Measurements from ENCODE around the gene SPEN. TPM values are rescaled to one million over a fixed set of nuclear protein-coding genes. Genes with fewer than 3 reads are reported as not detected.

The SPEN gene
- total and polyA plus RNA-seq, 9 donors, result 22.8 to 44.3 (median 33.3) TPM

- Histone ChIP-seq H3K27ac (ENCODE audit: low read length) (peak overlapping the region; percentile 94), H3K4me1 (ENCODE audit: control insufficient read depth, insufficient read depth, low read length) (peaks cover 70% of the 10 kb centered on the region), H3K4me3 (ENCODE audit: low read length) (no peak overlapping the region), H3K27me3 (ENCODE audit: control insufficient read depth, insufficient read depth, low read length) (no peaks in the 10 kb centered on the region), H3K36me3 (ENCODE audit: control insufficient read depth, insufficient read depth, low read length) (peaks cover 12% of the 10 kb centered on the region), H3K9me3 (replicated peaks; ENCODE audit: control insufficient read depth, low read depth, low read length) (no peaks in the 10 kb centered on the region)
- 52% methylated on average over 21 of the region's 27 CpGs for WGBS (ENCODE audit: insufficient coverage)
- DNase-seq, result peak; percentile 45
Measured at GRCh38 chr1:15952317-15953258, 105.1 kb downstream of the SPEN start.

- Histone ChIP-seq H3K27me3 (ENCODE audit: control insufficient read depth, insufficient read depth, low read length) (no peaks in the 10 kb centered on the region), H3K36me3 (ENCODE audit: control insufficient read depth, insufficient read depth, low read length) (peaks cover 5% of the 10 kb centered on the region), H3K9me3 (replicated peaks; ENCODE audit: control insufficient read depth, low read depth, low read length) (no peaks in the 10 kb centered on the region), H3K27ac (ENCODE audit: low read length) (peak overlapping the region; percentile 69), H3K4me3 (ENCODE audit: low read length) (no peak overlapping the region), H3K4me1 (ENCODE audit: control insufficient read depth, insufficient read depth, low read length) (peaks cover 68% of the 10 kb centered on the region)
- 24% methylated on average over 10 of the region's 11 CpGs for WGBS (ENCODE audit: insufficient coverage)
- peak; percentile 73 for DNase-seq
Measured at GRCh38 chr1:15953294-15953771, 105.8 kb downstream of the SPEN start.

- Histone ChIP-seq H3K27me3 (ENCODE audit: control insufficient read depth, insufficient read depth, low read length) (no peaks in the 10 kb centered on the region), H3K9me3 (replicated peaks; ENCODE audit: control insufficient read depth, low read depth, low read length) (no peaks in the 10 kb centered on the region), H3K36me3 (ENCODE audit: control insufficient read depth, insufficient read depth, low read length) (peaks cover 6% of the 10 kb centered on the region), H3K4me3 (ENCODE audit: low read length) (no peak overlapping the region), H3K27ac (ENCODE audit: low read length) (peak overlapping the region; percentile 69), H3K4me1 (ENCODE audit: control insufficient read depth, insufficient read depth, low read length) (peaks cover 68% of the 10 kb centered on the region)
- DNase-seq, result peak; percentile 46
- WGBS (ENCODE audit: insufficient coverage), result no CpG with 5 or more reads among the region's 1 CpG
Measured at GRCh38 chr1:15953791-15954241, 106.3 kb downstream of the SPEN start.

- Histone ChIP-seq H3K27ac (ENCODE audit: low read length) (no peak overlapping the region), H3K9me3 (replicated peaks; ENCODE audit: control insufficient read depth, low read depth, low read length) (no peaks in the 10 kb centered on the region), H3K4me3 (ENCODE audit: low read length) (no peak overlapping the region), H3K36me3 (ENCODE audit: control insufficient read depth, insufficient read depth, low read length) (peaks cover 6% of the 10 kb centered on the region), H3K27me3 (ENCODE audit: control insufficient read depth, insufficient read depth, low read length) (no peaks in the 10 kb centered on the region), H3K4me1 (ENCODE audit: control insufficient read depth, insufficient read depth, low read length) (peaks cover 66% of the 10 kb centered on the region)
- no CpG with 5 or more reads among the region's 3 CpGs for WGBS (ENCODE audit: insufficient coverage)
- peak; percentile 8 for DNase-seq
Measured at GRCh38 chr1:15954316-15954715, 106.8 kb downstream of the SPEN start.

- no peaks in the 10 kb centered on the region for H3K27me3 ChIP-seq (ENCODE audit: control insufficient read depth, insufficient read depth, low read length)
- WGBS (ENCODE audit: insufficient coverage), result no CpG with 5 or more reads among the region's 2 CpGs
- H3K36me3 ChIP-seq (ENCODE audit: control insufficient read depth, insufficient read depth, low read length), result peaks cover 6% of the 10 kb centered on the region
- no peak for DNase-seq
- no peaks in the 10 kb centered on the region for H3K9me3 ChIP-seq (replicated peaks; ENCODE audit: control insufficient read depth, low read depth, low read length)
- peaks cover 56% of the 10 kb centered on the region for H3K4me1 ChIP-seq (ENCODE audit: control insufficient read depth, insufficient read depth, low read length)
- H3K4me3 ChIP-seq (ENCODE audit: low read length), result no peak overlapping the region
- no peak overlapping the region for H3K27ac ChIP-seq (ENCODE audit: low read length)
Measured at GRCh38 chr1:15955552-15955951, 108.0 kb downstream of the SPEN start.

- no peaks in the 10 kb centered on the region for H3K9me3 ChIP-seq (replicated peaks; ENCODE audit: control insufficient read depth, low read depth, low read length)
- H3K27ac ChIP-seq (ENCODE audit: low read length), result no peak overlapping the region
- peaks cover 50% of the 10 kb centered on the region for H3K4me1 ChIP-seq (ENCODE audit: control insufficient read depth, insufficient read depth, low read length)
- no peak for DNase-seq
- H3K36me3 ChIP-seq (ENCODE audit: control insufficient read depth, insufficient read depth, low read length), result peaks cover 6% of the 10 kb centered on the region
- no peaks in the 10 kb centered on the region for H3K27me3 ChIP-seq (ENCODE audit: control insufficient read depth, insufficient read depth, low read length)
- no peak overlapping the region for H3K4me3 ChIP-seq (ENCODE audit: low read length)
Measured at GRCh38 chr1:15956150-15956549, 108.6 kb downstream of the SPEN start.

GRCh38 chr1:15957221-15958095 lies 110.0 kb downstream of the SPEN start:
- Histone ChIP-seq H3K27me3 (ENCODE audit: control insufficient read depth, insufficient read depth, low read length) (no peaks in the 10 kb centered on the region), H3K9me3 (replicated peaks; ENCODE audit: control insufficient read depth, low read depth, low read length) (no peaks in the 10 kb centered on the region), H3K4me1 (ENCODE audit: control insufficient read depth, insufficient read depth, low read length) (peaks cover 37% of the 10 kb centered on the region), H3K27ac (ENCODE audit: low read length) (peak overlapping the region; percentile 1), H3K4me3 (ENCODE audit: low read length) (no peak overlapping the region), H3K36me3 (ENCODE audit: control insufficient read depth, insufficient read depth, low read length) (peaks cover 10% of the 10 kb centered on the region)
- 74% methylated on average over 14 of the region's 15 CpGs for WGBS (ENCODE audit: insufficient coverage)
- peak; percentile 8 for DNase-seq

- peaks cover 31% of the 10 kb centered on the region for H3K4me1 ChIP-seq (ENCODE audit: control insufficient read depth, insufficient read depth, low read length)
- H3K36me3 ChIP-seq (ENCODE audit: control insufficient read depth, insufficient read depth, low read length), result peaks cover 9% of the 10 kb centered on the region
- 60% methylated on average over 3 of the region's 5 CpGs for WGBS (ENCODE audit: insufficient coverage)
- H3K27ac ChIP-seq (ENCODE audit: low read length), result peak overlapping the region; percentile 52
- no peak overlapping the region for H3K4me3 ChIP-seq (ENCODE audit: low read length)
- no peaks in the 10 kb centered on the region for H3K27me3 ChIP-seq (ENCODE audit: control insufficient read depth, insufficient read depth, low read length)
- no peaks in the 10 kb centered on the region for H3K9me3 ChIP-seq (replicated peaks; ENCODE audit: control insufficient read depth, low read depth, low read length)
- DNase-seq, result peak; percentile 11
Measured at GRCh38 chr1:15958111-15958510, 110.6 kb downstream of the SPEN start.

GRCh38 chr1:15958793-15959192 lies 111.3 kb downstream of the SPEN start:
- no peaks in the 10 kb centered on the region for H3K9me3 ChIP-seq (replicated peaks; ENCODE audit: control insufficient read depth, low read depth, low read length)
- peak; percentile 58 for DNase-seq
- H3K27ac ChIP-seq (ENCODE audit: low read length), result peak overlapping the region; percentile 52
- H3K4me3 ChIP-seq (ENCODE audit: low read length), result no peak overlapping the region
- H3K4me1 ChIP-seq (ENCODE audit: control insufficient read depth, insufficient read depth, low read length), result peaks cover 24% of the 10 kb centered on the region
- H3K36me3 ChIP-seq (ENCODE audit: control insufficient read depth, insufficient read depth, low read length), result peaks cover 11% of the 10 kb centered on the region
- H3K27me3 ChIP-seq (ENCODE audit: control insufficient read depth, insufficient read depth, low read length), result no peaks in the 10 kb centered on the region

GRCh38 chr1:15959424-15959823 lies 111.9 kb downstream of the SPEN start:
- Histone ChIP-seq H3K27ac (ENCODE audit: low read length) (no peak overlapping the region), H3K4me1 (ENCODE audit: control insufficient read depth, insufficient read depth, low read length) (peaks cover 18% of the 10 kb centered on the region)

More at GRCh38 chr1:15959424-15959823, 111.9 kb downstream of the SPEN start:
- H3K9me3 ChIP-seq (replicated peaks; ENCODE audit: control insufficient read depth, low read depth, low read length), result no peaks in the 10 kb centered on the region
- H3K27me3 ChIP-seq (ENCODE audit: control insufficient read depth, insufficient read depth, low read length), result no peaks in the 10 kb centered on the region
- no peak overlapping the region for H3K4me3 ChIP-seq (ENCODE audit: low read length)
- peak; percentile 5 for DNase-seq
- H3K36me3 ChIP-seq (ENCODE audit: control insufficient read depth, insufficient read depth, low read length), result peaks cover 11% of the 10 kb centered on the region

Data from muscle of leg (tissue), 11 donors.